GM12892 (cell line): ENCODE measurements around the gene CHST13.

Source experiments
- POLR2A ChIP-seq: IDR thresholded peaks from 2 replicates; pipeline ENCODE4 v1.6.1; 2011; ENCODE audit warnings: low read depth, low read length, control low read depth
- POLR2AphosphoS5 ChIP-seq: IDR thresholded peaks from 2 replicates; pipeline ENCODE4 v1.6.1; 2011; ENCODE audit warnings: low read depth, low read length, control low read depth

DNA sequence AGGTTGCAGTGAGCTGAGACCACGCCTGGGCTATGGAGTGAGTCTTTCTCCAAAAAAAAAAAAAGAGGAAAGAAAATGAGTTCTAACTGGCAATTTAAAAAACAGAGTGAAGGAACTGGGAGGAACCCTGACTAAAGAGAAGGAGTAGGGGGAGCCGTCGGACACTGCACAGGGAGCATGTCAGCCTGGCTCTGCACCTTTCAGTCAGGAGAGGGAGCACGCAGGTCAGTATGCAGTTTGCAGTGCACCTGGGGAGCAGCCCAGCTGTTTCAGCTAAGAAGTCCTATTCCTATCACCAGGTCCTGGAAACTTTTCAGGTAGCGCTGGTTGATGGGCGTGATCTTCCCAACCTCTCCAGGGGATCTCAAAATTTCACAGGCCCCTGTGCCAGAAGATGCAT is 33.3 kb upstream of the CHST13 start:
- TF ChIP-seq POLR2A: no peak
- no peak for TF ChIP-seq POLR2AphosphoS5
